SU-DHL-6 (cell line): ENCODE results near the gene ZCCHC7.
"Not testable (repeated sequence)": the region's sequence is repeated elsewhere in the genome, so short reads cannot be mapped to it uniquely, and the experiment has no call there.

Experiments
- CTCF ChIP-seq: fragments of 200-600 bp; sonication (generic); IDR thresholded peaks from one replicate; pipeline ENCODE4 v1.5.1; 2017; ENCODE audit warnings: antibody characterized with exemption, mild to moderate bottlenecking, low read length, moderate library complexity; ENCODE audit not compliant: insufficient read depth, poor library complexity, severe bottlenecking
- EZH2phosphoT487 ChIP-seq: fragments of 200-600 bp; sonication (generic), shearing (Covaris generic); conservative IDR thresholded peaks from 2 replicates; pipeline ENCODE4 v1.6.1; 2018; ENCODE audit warnings: mild to moderate bottlenecking, antibody characterized with exemption, low read length, moderate library complexity, mixed read lengths

- not testable (repeated sequence) for TF ChIP-seq CTCF, EZH2phosphoT487
Measured at GRCh38 chr9:37164335-37164734, 44.0 kb downstream of the ZCCHC7 start.
